Globus pallidus (tissue), 1 donor: ENCODE measurements around the gene COL9A3.
"Not testable (repeated sequence)": the region's sequence is repeated elsewhere in the genome, so short reads cannot be mapped to it uniquely, and the experiment has no call there.

Source experiments
- DNase-seq: peaks from one replicate; pipeline ENCODE4 v3.0.0-alpha.2; 2015; ENCODE audit warnings: low spot score

Gene COL9A3

GRCh38 chr20:62835931-62836861 is 19.3 kb downstream of the COL9A3 start:
- no peak for DNase-seq

GRCh38 chr20:62836967-62837490 is 20.2 kb downstream of the COL9A3 start:
- DNase-seq, result no peak

GRCh38 chr20:62837790-62838127 is 20.9 kb downstream of the COL9A3 start:
- no peak for DNase-seq

- no peak for DNase-seq
These were observed 21.5 kb downstream of the COL9A3 start for GRCh38 chr20:62838128-62838891.

GRCh38 chr20:62839261-62839660 is 22.4 kb downstream of the COL9A3 start:
- DNase-seq, result no peak

DNA sequence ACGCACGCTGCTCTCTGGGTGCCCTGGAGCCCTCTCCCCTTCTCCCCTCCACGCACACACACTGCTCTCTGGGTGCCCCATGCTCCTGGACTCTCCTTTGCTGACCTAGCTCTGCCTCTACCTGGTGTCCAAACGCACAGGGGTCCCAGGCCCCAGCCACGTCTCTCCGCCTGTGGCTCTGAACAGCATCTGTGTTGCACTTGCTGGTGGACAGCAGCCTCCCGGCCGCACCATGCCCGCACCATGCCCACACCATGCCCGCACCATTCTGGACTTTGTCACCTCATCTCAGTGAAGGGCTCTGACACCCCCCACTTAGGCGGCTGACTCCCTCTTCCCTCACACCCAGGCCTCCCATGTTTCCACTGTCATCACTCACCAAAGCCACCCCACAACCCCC is 23.0 kb downstream of the COL9A3 start:
- no peak for DNase-seq

GRCh38 chr20:62840244-62841197 is 23.7 kb downstream of the COL9A3 start:
- DNase-seq, result no peak

DNA sequence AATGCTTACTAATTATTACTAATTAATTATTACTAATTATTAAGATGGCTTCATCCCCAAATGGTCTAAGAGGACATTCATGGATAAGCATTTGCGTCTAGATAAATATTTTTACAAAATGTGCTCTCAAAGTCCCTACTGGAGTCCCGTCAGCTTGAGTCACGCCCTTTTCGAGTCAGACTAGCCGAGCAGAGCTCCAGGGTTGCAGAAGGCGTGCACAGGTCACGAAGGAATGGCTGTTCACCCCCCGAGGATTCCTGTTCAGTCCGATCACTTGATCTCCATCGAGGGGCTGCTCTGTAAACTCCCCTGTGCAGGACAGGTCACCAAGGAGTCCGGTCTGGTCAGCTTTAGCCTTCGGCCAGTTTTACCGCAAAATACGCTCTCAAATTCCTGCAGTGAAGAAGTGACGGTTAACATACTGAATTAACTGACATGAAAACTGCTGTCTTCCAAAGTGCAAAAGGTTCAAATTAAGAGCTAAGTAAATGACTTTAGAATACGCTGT is 24.9 kb downstream of the COL9A3 start:
- DNase-seq, result no peak

DNA sequence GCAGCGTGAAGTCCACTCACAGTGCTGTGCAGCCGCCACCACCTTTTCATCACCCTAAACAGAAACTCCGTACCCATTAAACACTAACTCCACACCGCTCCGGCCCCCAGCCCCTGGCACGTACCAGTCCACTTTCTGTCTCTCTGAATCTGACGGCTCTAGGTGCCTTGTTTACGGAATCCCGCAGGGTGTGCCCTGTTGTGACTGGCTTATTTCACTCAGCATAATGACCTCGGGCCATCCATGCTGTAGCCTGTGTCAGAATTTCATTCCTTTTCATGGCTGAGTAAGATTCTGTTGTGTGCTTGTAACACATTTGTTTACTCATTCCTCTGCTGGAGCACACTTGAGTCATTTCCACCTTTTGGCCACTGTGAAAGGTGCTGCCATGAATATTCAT is 26.8 kb downstream of the COL9A3 start:
- no peak for DNase-seq

GRCh38 chr20:62844182-62844581 is 27.3 kb downstream of the COL9A3 start:
- DNase-seq, result no peak

DNA sequence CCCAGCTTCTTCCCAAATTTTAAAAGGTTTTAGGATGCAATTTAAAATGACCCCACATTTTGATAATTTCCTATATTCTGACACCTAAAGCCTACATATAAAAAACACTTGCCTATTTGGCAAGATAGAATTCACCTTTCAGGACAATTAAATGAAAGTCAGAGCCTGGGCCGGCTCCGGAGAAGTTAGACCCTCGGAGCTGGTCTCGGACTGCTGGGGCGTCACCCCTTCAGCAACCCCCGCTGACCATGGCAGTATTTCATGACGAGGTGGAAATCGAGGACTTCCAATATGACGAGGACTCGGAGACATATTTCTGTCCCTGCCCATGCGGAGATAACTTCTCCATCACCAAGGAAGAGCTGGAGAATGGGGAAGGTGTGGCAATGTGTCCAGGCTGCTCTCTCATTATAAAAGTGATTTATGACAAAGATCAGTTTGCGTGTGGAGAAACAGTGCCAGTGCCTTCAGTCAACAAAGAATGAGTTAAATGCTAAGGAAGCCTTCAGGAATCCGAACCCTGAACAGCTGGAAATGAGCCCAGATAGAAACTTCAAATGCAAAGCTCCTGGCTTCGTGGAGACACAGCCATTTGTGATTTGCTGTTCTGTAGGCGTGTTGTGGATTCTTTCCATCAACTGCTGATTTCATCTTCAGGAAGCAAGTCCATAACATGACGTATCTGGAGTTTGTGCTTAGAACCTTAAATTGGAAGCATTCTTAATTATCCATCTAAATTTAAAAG is 28.7 kb downstream of the COL9A3 start:
- DNase-seq, result no peak

DNA sequence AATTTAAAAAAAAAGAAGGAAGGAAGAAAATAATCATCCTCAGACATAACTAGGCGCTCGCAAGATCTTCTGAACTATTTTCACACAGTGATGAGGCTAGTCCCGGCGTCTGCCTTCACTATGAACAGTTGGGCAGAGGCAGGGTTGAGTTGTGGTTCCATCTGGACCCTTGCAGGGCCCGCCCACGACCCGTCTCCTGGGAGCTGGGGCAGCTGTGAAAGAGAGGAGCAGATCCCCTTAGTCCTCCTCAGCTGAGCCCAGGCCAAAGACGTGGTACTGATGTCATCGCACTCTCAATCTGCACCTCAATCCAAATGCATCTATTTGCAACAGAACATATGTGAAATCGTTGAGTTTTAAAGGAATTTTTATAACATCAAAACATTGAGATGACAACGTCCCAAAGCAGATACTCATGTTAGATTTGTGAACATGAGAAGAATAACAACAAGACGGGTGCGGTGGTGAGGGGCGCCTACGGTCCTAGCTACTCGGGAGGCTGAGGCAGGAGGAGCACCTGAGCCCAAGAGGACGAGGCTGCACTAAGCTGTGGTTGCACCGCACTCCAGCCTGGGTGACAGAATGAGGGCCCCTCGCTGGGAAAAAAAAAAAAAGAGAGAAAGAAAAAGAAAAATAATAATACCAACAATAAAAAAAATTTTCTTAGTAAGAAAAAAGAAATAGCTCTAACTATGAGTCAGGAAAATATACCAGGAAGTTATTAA is 29.5 kb downstream of the COL9A3 start:
- DNase-seq, result no peak

DNA sequence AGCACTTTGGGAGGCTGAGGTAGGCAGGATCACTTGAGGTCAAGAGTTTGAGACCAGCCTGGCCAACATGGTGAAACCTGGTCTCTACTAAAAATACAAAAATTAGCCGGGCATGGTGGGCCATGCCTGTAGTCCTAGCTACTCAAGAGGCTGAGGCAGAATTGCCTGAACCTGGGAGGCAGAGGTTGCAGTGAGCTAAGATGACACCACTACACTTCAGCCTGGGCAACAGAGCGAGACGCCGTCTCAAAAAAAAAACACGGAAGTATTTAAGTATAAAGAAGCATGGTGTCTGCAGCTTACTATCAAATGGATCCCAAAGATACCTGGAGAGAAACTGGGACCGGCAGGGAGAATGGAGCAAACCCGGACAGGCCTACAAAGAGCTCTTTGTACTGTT is 32.1 kb downstream of the COL9A3 start:
- DNase-seq, result not testable (repeated sequence)

DNA sequence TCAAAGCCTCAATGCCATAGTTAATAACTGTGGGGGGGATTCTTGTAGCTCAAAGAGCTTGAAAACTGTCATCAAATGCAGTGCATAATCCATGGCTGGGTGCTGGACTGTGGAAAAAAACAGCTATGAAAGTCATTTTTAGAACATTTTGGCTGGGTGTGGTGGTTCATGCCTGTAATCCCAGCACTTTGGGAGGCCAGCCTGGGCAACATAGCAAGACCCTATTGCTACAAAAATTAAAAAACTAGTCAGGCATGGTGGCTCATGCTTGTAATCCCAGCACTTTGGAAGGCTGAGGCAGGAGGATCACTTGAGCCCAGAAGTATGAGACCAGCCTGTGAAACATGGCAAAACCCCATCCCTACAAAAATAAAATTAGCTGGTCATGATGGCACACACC is 32.6 kb downstream of the COL9A3 start:
- DNase-seq, result no peak

- DNase-seq, result peak; percentile 92
These were observed 33.6 kb downstream of the COL9A3 start for GRCh38 chr20:62850333-62850974.

DNA sequence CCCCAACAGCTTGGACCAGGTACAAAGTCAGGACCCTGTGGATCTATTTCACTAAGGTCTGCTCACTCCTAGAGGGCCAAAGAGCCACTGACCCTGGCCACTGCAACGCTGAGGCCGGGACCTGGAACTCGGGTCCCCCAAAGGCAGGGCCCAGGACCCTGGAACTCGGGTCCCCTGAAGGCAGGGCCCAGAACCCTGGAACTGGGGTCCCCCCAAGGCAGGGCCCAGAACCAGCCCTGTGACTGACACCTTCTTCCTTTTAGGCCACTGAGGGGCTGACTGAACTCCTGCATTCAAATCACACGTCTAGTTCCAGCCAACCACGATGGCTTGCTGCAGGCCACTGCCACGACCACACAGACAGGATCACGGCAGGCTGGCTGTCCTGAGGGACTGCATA is 35.3 kb downstream of the COL9A3 start:
- DNase-seq, result no peak

- no peak for DNase-seq
These were observed 36.0 kb downstream of the COL9A3 start for GRCh38 chr20:62852841-62853240.

DNA sequence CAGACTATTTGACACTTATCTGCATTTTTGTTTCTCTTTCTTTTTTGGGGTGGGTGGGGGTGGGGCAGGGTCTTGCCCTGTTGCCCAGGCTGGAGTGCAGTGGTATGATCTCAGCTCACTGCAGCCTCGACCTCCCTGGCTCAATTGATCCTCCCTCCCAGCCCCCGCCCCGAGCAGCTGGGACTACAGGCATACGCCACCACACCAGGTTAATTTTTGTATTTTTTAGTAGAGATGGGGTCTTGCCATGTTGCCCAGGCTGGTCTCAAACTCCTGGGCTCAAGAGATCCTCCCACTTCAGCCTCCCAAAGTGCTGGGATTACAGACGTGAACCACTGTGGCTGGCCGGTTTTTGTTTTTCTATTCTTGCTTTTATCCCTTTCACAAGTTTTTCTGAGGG is 36.5 kb downstream of the COL9A3 start:
- not testable (repeated sequence) for DNase-seq

DNA sequence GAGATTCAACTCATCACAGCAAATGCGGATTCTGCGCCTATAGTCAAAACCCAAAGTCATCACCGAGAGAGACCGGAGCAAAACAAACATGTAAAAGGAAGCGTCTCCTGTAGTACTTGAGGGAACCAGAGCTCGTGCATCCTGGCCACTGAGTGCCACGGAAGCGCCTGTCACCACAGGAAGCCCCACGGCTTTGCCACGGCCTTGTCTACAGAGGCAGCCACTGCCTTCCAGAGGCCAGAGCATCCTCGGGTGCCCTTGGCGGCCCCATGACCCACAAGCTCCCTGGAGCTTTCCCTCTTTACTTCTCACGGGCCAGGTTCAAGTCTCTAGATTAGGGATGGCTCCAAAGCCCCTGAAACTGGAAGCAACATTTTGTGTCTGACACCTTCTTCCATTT is 37.3 kb downstream of the COL9A3 start:
- DNase-seq, result no peak

DNA sequence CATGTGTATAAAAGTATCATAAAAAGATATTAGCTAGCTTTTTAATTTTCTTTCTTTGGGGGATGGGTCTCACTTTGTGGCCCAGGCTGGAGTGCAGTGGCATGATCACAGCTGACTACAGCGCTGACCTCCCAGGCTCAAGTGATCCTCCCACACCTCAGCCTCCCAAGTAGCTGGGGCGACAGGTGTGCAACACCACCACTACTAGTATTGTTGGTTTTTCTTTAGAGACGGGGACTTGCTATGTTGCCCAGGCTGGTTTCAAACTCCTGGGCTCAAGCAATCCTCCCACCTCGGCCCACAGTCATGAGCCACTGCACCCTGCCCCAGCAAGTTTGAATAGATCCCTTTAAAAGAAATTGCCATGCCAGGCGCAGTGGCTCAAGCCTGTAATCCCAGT is 38.3 kb downstream of the COL9A3 start:
- no peak for DNase-seq
